Measurements from ENCODE around the gene SCN1B. TPM values are rescaled to one million over a fixed set of nuclear protein-coding genes. Genes with fewer than 3 reads are reported as not detected.

Gene SCN1B
- polyA plus RNA-seq, 1 donor from 2014 or later, result 1.5 TPM

DNA sequence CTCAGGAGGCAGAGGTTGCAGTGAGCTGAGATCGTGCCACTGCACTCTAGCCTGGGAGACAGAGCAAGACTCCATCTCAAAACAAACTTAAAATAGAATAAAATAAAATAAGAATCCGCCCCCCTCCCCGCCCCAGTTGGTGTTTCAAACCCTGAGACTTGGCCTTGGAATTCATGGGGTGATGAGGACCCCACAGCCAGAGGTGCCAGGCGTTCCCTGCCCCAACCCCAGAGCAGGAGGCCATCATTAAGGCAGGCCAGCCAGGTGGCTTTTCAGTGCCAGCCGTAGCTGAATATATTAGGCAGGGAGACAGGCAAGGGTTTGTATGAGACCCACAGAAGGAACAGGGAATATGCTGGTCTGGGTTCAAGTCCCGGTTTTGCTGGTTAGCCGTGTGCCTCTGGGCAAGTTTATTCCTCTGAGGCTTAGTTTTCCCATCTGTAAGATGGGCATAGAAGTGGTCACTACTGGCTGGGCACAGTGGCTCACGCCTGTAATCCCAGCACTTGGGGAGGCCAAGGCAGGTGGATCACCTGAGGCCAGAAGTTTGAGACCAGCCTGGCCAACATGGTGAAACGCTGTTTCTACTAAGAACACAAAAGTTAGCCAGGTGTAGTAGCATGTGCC, 23.5 kb downstream of the SCN1B start:
- no peak overlapping the region for H3K4me2 ChIP-seq (ENCODE audit: low read length)
- H3K9ac ChIP-seq (ENCODE audit: low read length), result no peak overlapping the region
- TF ChIP-seq SMC3 (conservative IDR thresholded peaks at IDR 0.05; ENCODE audit: poor library complexity), result no peak
- TF ChIP-seq MXI1 (conservative IDR thresholded peaks at IDR 0.05; ENCODE audit: poor library complexity, severe bottlenecking), result no peak
- TF ChIP-seq, protein P1, sequence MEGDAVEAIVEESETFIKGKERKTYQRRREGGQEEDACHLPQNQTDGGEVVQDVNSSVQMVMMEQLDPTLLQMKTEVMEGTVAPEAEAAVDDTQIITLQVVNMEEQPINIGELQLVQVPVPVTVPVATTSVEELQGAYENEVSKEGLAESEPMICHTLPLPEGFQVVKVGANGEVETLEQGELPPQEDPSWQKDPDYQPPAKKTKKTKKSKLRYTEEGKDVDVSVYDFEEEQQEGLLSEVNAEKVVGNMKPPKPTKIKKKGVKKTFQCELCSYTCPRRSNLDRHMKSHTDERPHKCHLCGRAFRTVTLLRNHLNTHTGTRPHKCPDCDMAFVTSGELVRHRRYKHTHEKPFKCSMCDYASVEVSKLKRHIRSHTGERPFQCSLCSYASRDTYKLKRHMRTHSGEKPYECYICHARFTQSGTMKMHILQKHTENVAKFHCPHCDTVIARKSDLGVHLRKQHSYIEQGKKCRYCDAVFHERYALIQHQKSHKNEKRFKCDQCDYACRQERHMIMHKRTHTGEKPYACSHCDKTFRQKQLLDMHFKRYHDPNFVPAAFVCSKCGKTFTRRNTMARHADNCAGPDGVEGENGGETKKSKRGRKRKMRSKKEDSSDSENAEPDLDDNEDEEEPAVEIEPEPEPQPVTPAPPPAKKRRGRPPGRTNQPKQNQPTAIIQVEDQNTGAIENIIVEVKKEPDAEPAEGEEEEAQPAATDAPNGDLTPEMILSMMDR (IDR thresholded peaks at IDR 0.05; ENCODE audit: poor library complexity, severe bottlenecking), result no peak
- TF ChIP-seq POLR2AphosphoS5 (IDR thresholded peaks at IDR 0.05), result no peak
- no peak for TF ChIP-seq RAD21 (conservative IDR thresholded peaks at IDR 0.05)
- TF ChIP-seq, protein P2, sequence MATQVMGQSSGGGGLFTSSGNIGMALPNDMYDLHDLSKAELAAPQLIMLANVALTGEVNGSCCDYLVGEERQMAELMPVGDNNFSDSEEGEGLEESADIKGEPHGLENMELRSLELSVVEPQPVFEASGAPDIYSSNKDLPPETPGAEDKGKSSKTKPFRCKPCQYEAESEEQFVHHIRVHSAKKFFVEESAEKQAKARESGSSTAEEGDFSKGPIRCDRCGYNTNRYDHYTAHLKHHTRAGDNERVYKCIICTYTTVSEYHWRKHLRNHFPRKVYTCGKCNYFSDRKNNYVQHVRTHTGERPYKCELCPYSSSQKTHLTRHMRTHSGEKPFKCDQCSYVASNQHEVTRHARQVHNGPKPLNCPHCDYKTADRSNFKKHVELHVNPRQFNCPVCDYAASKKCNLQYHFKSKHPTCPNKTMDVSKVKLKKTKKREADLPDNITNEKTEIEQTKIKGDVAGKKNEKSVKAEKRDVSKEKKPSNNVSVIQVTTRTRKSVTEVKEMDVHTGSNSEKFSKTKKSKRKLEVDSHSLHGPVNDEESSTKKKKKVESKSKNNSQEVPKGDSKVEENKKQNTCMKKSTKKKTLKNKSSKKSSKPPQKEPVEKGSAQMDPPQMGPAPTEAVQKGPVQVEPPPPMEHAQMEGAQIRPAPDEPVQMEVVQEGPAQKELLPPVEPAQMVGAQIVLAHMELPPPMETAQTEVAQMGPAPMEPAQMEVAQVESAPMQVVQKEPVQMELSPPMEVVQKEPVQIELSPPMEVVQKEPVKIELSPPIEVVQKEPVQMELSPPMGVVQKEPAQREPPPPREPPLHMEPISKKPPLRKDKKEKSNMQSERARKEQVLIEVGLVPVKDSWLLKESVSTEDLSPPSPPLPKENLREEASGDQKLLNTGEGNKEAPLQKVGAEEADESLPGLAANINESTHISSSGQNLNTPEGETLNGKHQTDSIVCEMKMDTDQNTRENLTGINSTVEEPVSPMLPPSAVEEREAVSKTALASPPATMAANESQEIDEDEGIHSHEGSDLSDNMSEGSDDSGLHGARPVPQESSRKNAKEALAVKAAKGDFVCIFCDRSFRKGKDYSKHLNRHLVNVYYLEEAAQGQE (IDR thresholded peaks at IDR 0.05; ENCODE audit: borderline replicate concordance), result no peak
- no peak for TF ChIP-seq EP300 (conservative IDR thresholded peaks at IDR 0.05; ENCODE audit: poor library complexity, severe bottlenecking)
- no peak for TF ChIP-seq EZH2 (IDR thresholded peaks at IDR 0.05; ENCODE audit: borderline replicate concordance, insufficient read depth, low read length, poor library complexity, severe bottlenecking)
- no peak for TF ChIP-seq TAF1 (IDR thresholded peaks at IDR 0.05; ENCODE audit: low read depth)
- H3K36me3 ChIP-seq (ENCODE audit: insufficient read depth, low read length), result no peaks in the 10 kb centered on the region
- H3K27me3 ChIP-seq (ENCODE audit: insufficient read depth, low read depth, low read length), result no peaks in the 10 kb centered on the region
- no peaks in the 10 kb centered on the region for H3K9me2 ChIP-seq (ENCODE audit: insufficient read depth, low read length)
- H3K4me3 ChIP-seq (ENCODE audit: low read length), result no peak overlapping the region
- no peaks in the 10 kb centered on the region for H3K9me3 ChIP-seq (ENCODE audit: low read length)
- no peaks in the 10 kb centered on the region for H4K20me1 ChIP-seq (ENCODE audit: insufficient read depth)
- H3F3A ChIP-seq (ENCODE audit: insufficient read depth, low read length, poor library complexity, severe bottlenecking), result no peaks in the 10 kb centered on the region
- H2AFZ ChIP-seq (ENCODE audit: low read depth, low read length), result no peak overlapping the region
- no peak overlapping the region for H3K27ac ChIP-seq (ENCODE audit: low read length)
- H3K79me2 ChIP-seq (replicated peaks; ENCODE audit: insufficient read depth, low read length), result no peaks in the 10 kb centered on the region

DNA sequence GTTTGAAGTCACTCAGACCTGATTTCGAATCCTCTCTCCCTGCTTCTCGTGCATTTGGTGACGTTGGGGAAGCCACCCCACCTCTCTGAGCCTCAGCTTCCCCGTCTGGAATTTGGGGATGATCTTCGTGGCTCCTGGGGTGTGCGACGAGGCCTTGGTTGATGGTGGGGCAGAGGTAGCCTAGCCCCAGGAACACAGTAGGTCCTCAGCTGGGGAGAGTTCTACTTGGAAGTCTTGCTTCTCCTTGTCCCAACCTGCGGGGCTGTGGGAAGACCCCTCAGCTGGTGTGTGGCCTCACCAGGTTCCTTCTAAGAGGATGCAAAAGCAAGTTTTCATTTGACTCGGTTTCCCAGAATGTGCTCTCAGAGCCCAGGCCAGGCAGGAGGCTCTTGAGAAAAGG, 24.4 kb downstream of the SCN1B start:
- Histone ChIP-seq H3K9me2 (ENCODE audit: insufficient read depth, low read length) (no peaks in the 10 kb centered on the region), H3K27me3 (ENCODE audit: insufficient read depth, low read depth, low read length) (no peaks in the 10 kb centered on the region), H3K4me3 (ENCODE audit: low read length) (no peak overlapping the region), H3K9me3 (ENCODE audit: low read length) (no peaks in the 10 kb centered on the region), H3K79me2 (replicated peaks; ENCODE audit: insufficient read depth, low read length) (no peaks in the 10 kb centered on the region), H3F3A (ENCODE audit: insufficient read depth, low read length, poor library complexity, severe bottlenecking) (no peaks in the 10 kb centered on the region), H4K20me1 (ENCODE audit: insufficient read depth) (no peaks in the 10 kb centered on the region), H3K36me3 (ENCODE audit: insufficient read depth, low read length) (no peaks in the 10 kb centered on the region), H3K4me2 (ENCODE audit: low read length) (no peak overlapping the region), H3K27ac (ENCODE audit: low read length) (no peak overlapping the region), H3K9ac (ENCODE audit: low read length) (no peak overlapping the region), H2AFZ (ENCODE audit: low read depth, low read length) (no peak overlapping the region)
- TF ChIP-seq RAD21 (conservative IDR thresholded peaks at IDR 0.05), result no peak
- TF ChIP-seq, protein P1 (IDR thresholded peaks at IDR 0.05; ENCODE audit: poor library complexity, severe bottlenecking), result no peak
- TF ChIP-seq POLR2AphosphoS5 (IDR thresholded peaks at IDR 0.05), result no peak

Measured in neural cell (in vitro differentiated cells).